ENCODE results near the gene BHLHE40. TPM values are rescaled to one million over a fixed set of nuclear protein-coding genes. Genes with fewer than 3 reads are reported as not detected.

Gene BHLHE40
- total and polyA plus RNA-seq, 2 donors (not counting 3 experiments of a cell fraction or from before 2014, with no cell fraction given), result 40.3 to 57.9 TPM

- Histone ChIP-seq H3K9ac (replicated peaks; ENCODE audit: extremely low read depth, insufficient read depth, low read length) (no peak overlapping the region), H3K4me2 (ENCODE audit: insufficient read depth, low read length) (no peak overlapping the region), H4K20me1 (replicated peaks; ENCODE audit: control insufficient read depth, extremely low read depth, insufficient read depth, low read length) (no peaks in the 10 kb centered on the region), H3K36me3 (ENCODE audit: control insufficient read depth in 2 of 2, extremely low read depth in 1 of 2, insufficient read depth in 2 of 2, low read length in 2 of 2) (no peaks in the 10 kb centered on the region), H3K27me3 (ENCODE audit: control insufficient read depth in 2 of 2, insufficient read depth in 2 of 2, low read length in 2 of 2) (no peaks in the 10 kb centered on the region), H3K79me2 (ENCODE audit: control insufficient read depth, insufficient read depth, low read length) (no peaks in the 10 kb centered on the region), H2AFZ (ENCODE audit: low read depth, low read length) (no peak overlapping the region), H3K4me3 (replicated peaks in 1 of 3; ENCODE audit: insufficient read depth in 1 of 3, low read depth in 1 of 3, low read length in 3 of 3) (no peak overlapping the region), H3K4me1 (ENCODE audit: control insufficient read depth, extremely low read depth, insufficient read depth, low read length) (no peaks in the 10 kb centered on the region), H3K9me3 (replicated peaks; ENCODE audit: control insufficient read depth, insufficient read depth, low read length) (no peaks in the 10 kb centered on the region), H3K9me1 (replicated peaks; ENCODE audit: control insufficient read depth, extremely low read depth, insufficient read depth, low read length) (no peaks in the 10 kb centered on the region), H3K27ac (ENCODE audit: insufficient read depth, low read depth, low read length) (no peak overlapping the region)
- ChIA-PET CTCF (no interaction called here), POLR2A (no interaction called here)
- no TSS peak for BruUV-seq (replicated peaks)
- DNase-seq (ENCODE audit: low read depth, low spot score) (no peak), FAIRE-seq (no peak)
- dilution Hi-C loops (cut with MboI; ENCODE audit: extremely low pct_ligation_motif_present, low sequenced_read_pairs), result no loop called here
- intact Hi-C loops (cut with micrococcal nuclease), result no loop called here
- no peak for TF ChIP-seq POLR2A (IDR thresholded peaks at IDR 0.05; ENCODE audit: low read depth, low read length)
- TF ChIP-seq MAX (IDR thresholded peaks at IDR 0.05; ENCODE audit: insufficient read depth, insufficient read length), result no peak
- TF ChIP-seq, protein P1, sequence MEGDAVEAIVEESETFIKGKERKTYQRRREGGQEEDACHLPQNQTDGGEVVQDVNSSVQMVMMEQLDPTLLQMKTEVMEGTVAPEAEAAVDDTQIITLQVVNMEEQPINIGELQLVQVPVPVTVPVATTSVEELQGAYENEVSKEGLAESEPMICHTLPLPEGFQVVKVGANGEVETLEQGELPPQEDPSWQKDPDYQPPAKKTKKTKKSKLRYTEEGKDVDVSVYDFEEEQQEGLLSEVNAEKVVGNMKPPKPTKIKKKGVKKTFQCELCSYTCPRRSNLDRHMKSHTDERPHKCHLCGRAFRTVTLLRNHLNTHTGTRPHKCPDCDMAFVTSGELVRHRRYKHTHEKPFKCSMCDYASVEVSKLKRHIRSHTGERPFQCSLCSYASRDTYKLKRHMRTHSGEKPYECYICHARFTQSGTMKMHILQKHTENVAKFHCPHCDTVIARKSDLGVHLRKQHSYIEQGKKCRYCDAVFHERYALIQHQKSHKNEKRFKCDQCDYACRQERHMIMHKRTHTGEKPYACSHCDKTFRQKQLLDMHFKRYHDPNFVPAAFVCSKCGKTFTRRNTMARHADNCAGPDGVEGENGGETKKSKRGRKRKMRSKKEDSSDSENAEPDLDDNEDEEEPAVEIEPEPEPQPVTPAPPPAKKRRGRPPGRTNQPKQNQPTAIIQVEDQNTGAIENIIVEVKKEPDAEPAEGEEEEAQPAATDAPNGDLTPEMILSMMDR (IDR thresholded peaks at IDR 0.05; ENCODE audit: extremely low read depth in 1 of 2, insufficient read depth in 1 of 2, low read depth in 1 of 2, low read length in 2 of 2), result no peak
- no peak for TF ChIP-seq EZH2 (IDR thresholded peaks at IDR 0.05; ENCODE audit: borderline replicate concordance, low read depth, low read length, severe bottlenecking)
- no peak for TF ChIP-seq MYC (IDR thresholded peaks at IDR 0.05; ENCODE audit: low read depth, low read length)
- TF ChIP-seq GATA2 (IDR thresholded peaks at IDR 0.05; ENCODE audit: insufficient read depth, insufficient read length, low read depth, low read length), result no peak
- no peak for TF ChIP-seq POLR2AphosphoS5 (IDR thresholded peaks at IDR 0.05; ENCODE audit: insufficient read depth, low read depth, low read length)
- TF ChIP-seq FOS (IDR thresholded peaks at IDR 0.05; ENCODE audit: borderline replicate concordance, insufficient read depth, low read length), result no peak
- TF ChIP-seq JUN (IDR thresholded peaks at IDR 0.05; ENCODE audit: borderline replicate concordance, insufficient read depth, insufficient read length, low read depth), result no peak
Measured at GRCh38 chr3:4950948-4951347, 28.3 kb upstream of the BHLHE40 start.
